ENCODE results near the gene ZNF330. TPM values are rescaled to one million over a fixed set of nuclear protein-coding genes. Genes with fewer than 3 reads are reported as not detected.

Gene ZNF330
- total RNA-seq, 1 experiment from 2014 or later = 39.1 TPM

GRCh38 chr4:141210168-141210567 is 10.5 kb upstream of the ZNF330 start:
- intact Hi-C loops (cut with micrococcal nuclease) = no loop called here
- CTCF ChIA-PET = no interaction called here
- Mint-ChIP-seq H3K9me3 (ENCODE audit: unreplicated experiment) (no peaks in the 10 kb centered on the region), H3K27ac (ENCODE audit: low read depth, unreplicated experiment) (no peak overlapping the region), H3K27me3 (ENCODE audit: insufficient read depth, unreplicated experiment) (no peaks in the 10 kb centered on the region), H3K4me3 (ENCODE audit: unreplicated experiment) (no peak overlapping the region), H3K36me3 (ENCODE audit: insufficient read depth, unreplicated experiment) (no peaks in the 10 kb centered on the region), H3K4me1 (ENCODE audit: insufficient read depth, unreplicated experiment) (no peaks in the 10 kb centered on the region)
- DNase-seq (ENCODE audit: unreplicated experiment) = no peak
- no TSS peak for BruUV-seq (replicated peaks)
- no peak for TF ChIP-seq CTCF (IDR thresholded peaks at IDR 0.05; ENCODE audit: unreplicated experiment)
- POLR2A ChIA-PET = no interaction called here

- ChIA-PET POLR2A (interaction anchor here (0.6 kb wide), 1 partner anchor 1168 kb away, joined by 3 read pairs; no protein-coding TSS in a partner anchor), CTCF (interaction anchor here (0.6 kb wide), 1 partner anchor 69 kb away, joined by 3 read pairs; no protein-coding TSS in a partner anchor)
- Mint-ChIP-seq H3K27ac (ENCODE audit: low read depth, unreplicated experiment) (no peak overlapping the region), H3K4me1 (ENCODE audit: insufficient read depth, unreplicated experiment) (no peaks in the 10 kb centered on the region), H3K36me3 (ENCODE audit: insufficient read depth, unreplicated experiment) (no peaks in the 10 kb centered on the region), H3K4me3 (ENCODE audit: unreplicated experiment) (no peak overlapping the region), H3K9me3 (ENCODE audit: unreplicated experiment) (no peaks in the 10 kb centered on the region), H3K27me3 (ENCODE audit: insufficient read depth, unreplicated experiment) (no peaks in the 10 kb centered on the region)
- no TSS peak for BruUV-seq (replicated peaks)
- intact Hi-C loops (cut with micrococcal nuclease) = no loop called here
- no peak for DNase-seq (ENCODE audit: unreplicated experiment)
- TF ChIP-seq CTCF (IDR thresholded peaks at IDR 0.05; ENCODE audit: unreplicated experiment) = no peak
These were observed 7.1 kb upstream of the ZNF330 start for GRCh38 chr4:141213550-141213991.

- intact Hi-C loops (cut with micrococcal nuclease) = no loop called here
- no peak for DNase-seq (ENCODE audit: unreplicated experiment)
- Mint-ChIP-seq H3K27ac (ENCODE audit: low read depth, unreplicated experiment) (no peak overlapping the region), H3K9me3 (ENCODE audit: unreplicated experiment) (no peaks in the 10 kb centered on the region), H3K4me1 (ENCODE audit: insufficient read depth, unreplicated experiment) (peaks cover 3% of the 10 kb centered on the region), H3K27me3 (ENCODE audit: insufficient read depth, unreplicated experiment) (no peaks in the 10 kb centered on the region), H3K4me3 (ENCODE audit: unreplicated experiment) (no peak overlapping the region), H3K36me3 (ENCODE audit: insufficient read depth, unreplicated experiment) (no peaks in the 10 kb centered on the region)
- no peak for TF ChIP-seq CTCF (IDR thresholded peaks at IDR 0.05; ENCODE audit: unreplicated experiment)
- ChIA-PET POLR2A (no interaction called here), CTCF (no interaction called here)
- BruUV-seq (replicated peaks) = no TSS peak
These were observed 5.7 kb upstream of the ZNF330 start for GRCh38 chr4:141215030-141215429.

- BruUV-seq (replicated peaks) = no TSS peak
- H3K27ac Mint-ChIP-seq (ENCODE audit: low read depth, unreplicated experiment) = no peak overlapping the region
These were observed 4.5 kb upstream of the ZNF330 start for GRCh38 chr4:141216002-141216761.

More at GRCh38 chr4:141216002-141216761, 4.5 kb upstream of the ZNF330 start:
- TF ChIP-seq CTCF (IDR thresholded peaks at IDR 0.05; ENCODE audit: unreplicated experiment) = no peak
- no peak for DNase-seq (ENCODE audit: unreplicated experiment)
- ChIA-PET POLR2A (no interaction called here), CTCF (no interaction called here)
- Mint-ChIP-seq H3K4me1 (ENCODE audit: insufficient read depth, unreplicated experiment) (peaks cover 9% of the 10 kb centered on the region), H3K9me3 (ENCODE audit: unreplicated experiment) (no peaks in the 10 kb centered on the region), H3K4me3 (ENCODE audit: unreplicated experiment) (no peak overlapping the region), H3K36me3 (ENCODE audit: insufficient read depth, unreplicated experiment) (no peaks in the 10 kb centered on the region), H3K27me3 (ENCODE audit: insufficient read depth, unreplicated experiment) (no peaks in the 10 kb centered on the region)
- intact Hi-C loops (cut with micrococcal nuclease) = no loop called here

Data from MCF 10A (cell line).